ENCODE data around the gene KCTD3.
A peak's percentile ranks its signal among the peaks of the same experiment; 100 is the strongest.

KCTD3 gene

GRCh38 chr1:215645861-215646260, 78.8 kb downstream of the KCTD3 start:
- DNase-seq (ENCODE audit: low read depth), result no peak
- H3K4me3 ChIP-seq (ENCODE audit: low read depth, low read length), result no peak overlapping the region
- TF ChIP-seq CTCF (IDR thresholded peaks at IDR 0.05; ENCODE audit: control insufficient read depth, extremely low read depth, insufficient read depth), result no peak

- DNase-seq (ENCODE audit: low read depth), result no peak
- H3K4me3 ChIP-seq (ENCODE audit: low read depth, low read length), result no peak overlapping the region
- no peak for TF ChIP-seq CTCF (IDR thresholded peaks at IDR 0.05; ENCODE audit: control insufficient read depth, extremely low read depth, insufficient read depth)
Observed at GRCh38 chr1:215647738-215648137, 80.6 kb downstream of the KCTD3 start.

GRCh38 chr1:215648957-215649356, 81.9 kb downstream of the KCTD3 start:
- TF ChIP-seq CTCF (IDR thresholded peaks at IDR 0.05; ENCODE audit: control insufficient read depth, extremely low read depth, insufficient read depth), result no peak
- H3K4me3 ChIP-seq (ENCODE audit: low read depth, low read length), result no peak overlapping the region
- no peak for DNase-seq (ENCODE audit: low read depth)

- no peak for TF ChIP-seq CTCF (IDR thresholded peaks at IDR 0.05; ENCODE audit: control insufficient read depth, extremely low read depth, insufficient read depth)
- no peak for DNase-seq (ENCODE audit: low read depth)
- H3K4me3 ChIP-seq (ENCODE audit: low read depth, low read length), result no peak overlapping the region
Observed at GRCh38 chr1:215650446-215651149, 83.5 kb downstream of the KCTD3 start.

GRCh38 chr1:215651867-215652266, 84.8 kb downstream of the KCTD3 start:
- DNase-seq (ENCODE audit: low read depth), result no peak
- no peak overlapping the region for H3K4me3 ChIP-seq (ENCODE audit: low read depth, low read length)
- no peak for TF ChIP-seq CTCF (IDR thresholded peaks at IDR 0.05; ENCODE audit: control insufficient read depth, extremely low read depth, insufficient read depth)

- no peak for TF ChIP-seq CTCF (IDR thresholded peaks at IDR 0.05; ENCODE audit: control insufficient read depth, extremely low read depth, insufficient read depth)
- H3K4me3 ChIP-seq (ENCODE audit: low read depth, low read length), result no peak overlapping the region
- no peak for DNase-seq (ENCODE audit: low read depth)
Observed at GRCh38 chr1:215652371-215652770, 85.3 kb downstream of the KCTD3 start.

GRCh38 chr1:215657047-215657446, 89.9 kb downstream of the KCTD3 start:
- no peak for TF ChIP-seq CTCF (IDR thresholded peaks at IDR 0.05; ENCODE audit: control insufficient read depth, extremely low read depth, insufficient read depth)

More at GRCh38 chr1:215657047-215657446, 89.9 kb downstream of the KCTD3 start:
- DNase-seq (ENCODE audit: low read depth), result peak; percentile 14
- H3K4me3 ChIP-seq (ENCODE audit: low read depth, low read length), result no peak overlapping the region

Measured in LNCaP clone FGC (cell line).